DOHH2 (cell line): ENCODE data around the gene TRIP4.

Experiments used
- CTCF ChIP-seq: fragments of 200-600 bp; sonication (generic); IDR thresholded peaks from one replicate; pipeline ENCODE4 v1.5.1; 2014; ENCODE audit warnings: antibody characterized with exemption, mild to moderate bottlenecking, low read depth, low read length; ENCODE audit not compliant: poor library complexity, severe bottlenecking
- EZH2phosphoT487 ChIP-seq: fragments of 200-600 bp; sonication (generic); IDR thresholded peaks from 2 replicates; pipeline ENCODE4 v1.6.1; 2017; ENCODE audit warnings: borderline replicate concordance, mild to moderate bottlenecking, antibody characterized with exemption, low read length, moderate library complexity, mixed read lengths

DNA sequence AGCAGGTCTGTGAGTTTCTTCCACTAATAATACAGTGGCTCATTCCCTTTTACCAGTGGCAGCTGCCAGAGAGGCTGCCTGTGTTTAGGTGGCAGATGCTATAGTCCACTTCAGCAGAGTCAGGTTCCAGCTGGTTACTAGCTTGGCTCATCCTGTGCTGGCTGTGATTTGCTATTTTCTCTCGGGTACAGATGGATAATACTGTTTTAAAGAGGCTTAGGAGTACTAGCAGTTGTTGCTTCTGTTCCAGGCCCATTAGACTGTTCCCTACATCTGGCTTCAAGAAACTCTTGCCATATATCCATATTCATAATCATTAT, 113.7 kb downstream of the TRIP4 start:
- TF ChIP-seq CTCF (no peak), EZH2phosphoT487 (no peak)
